RWPE1 (cell line): ENCODE measurements around the gene TADA1.
"Not testable (repeated sequence)": the region's sequence is repeated elsewhere in the genome, so short reads cannot be mapped to it uniquely, and the experiment has no call there.

ENCODE experiments used
- CTCF ChIA-PET: fragments of 350-600 bp; sonication (Branson Sonifier 250); formaldehyde crosslinking; extraction: SDS; loops from one replicate; lab custom pipeline; 2021; lab: Yijun Ruan, JAX
- POLR2A ChIA-PET: fragments of 400-600 bp; formaldehyde crosslinking; extraction: SDS; loops from one replicate; lab custom pipeline; 2020; ENCODE audit warnings: antibody characterized with exemption; ENCODE audit not compliant: low non-redundant PET; lab: Yijun Ruan, JAX
- DNase-seq: peaks from one replicate; pipeline ENCODE4 v3.0.0; 2012; ENCODE audit warnings: low spot score
- H3K27ac ChIP-seq: fragments of 450-650 bp; 2 replicates; pipeline ENCODE4 v1.5.1; 2017
- CTCF ChIP-seq: fragments of 450-650 bp; conservative IDR thresholded peaks from 2 replicates; pipeline ENCODE4 v1.5.1; 2017; ENCODE audit warnings: low read depth, mild to moderate bottlenecking

The TADA1 gene

GRCh38 chr1:166836733-166837132 is 39.3 kb downstream of the TADA1 start:
- H3K27ac ChIP-seq: no peak overlapping the region
- no peak for DNase-seq
- POLR2A ChIA-PET: no interaction called here
- CTCF ChIA-PET: no interaction called here
- no peak for TF ChIP-seq CTCF

GRCh38 chr1:166829762-166830161 is 46.3 kb downstream of the TADA1 start:
- H3K27ac ChIP-seq, DNase-seq, CTCF ChIA-PET, POLR2A ChIA-PET: not testable (repeated sequence)

- no peak overlapping the region for H3K27ac ChIP-seq
- CTCF ChIA-PET: no interaction called here
- POLR2A ChIA-PET: no interaction called here
- DNase-seq: no peak
- no peak for TF ChIP-seq CTCF
Measured at GRCh38 chr1:166827426-166827825, 48.6 kb downstream of the TADA1 start.

- TF ChIP-seq CTCF: 0 out of 2 replicates have a peak, but pooled peaks have one; percentile 10
- no peak overlapping the region for H3K27ac ChIP-seq
- ChIA-PET POLR2A (no interaction called here), CTCF (interaction anchor here (0.7 kb wide), 1 partner anchor 30 kb away, joined by 3 read pairs; no protein-coding TSS in a partner anchor)
- no peak for DNase-seq
Measured at GRCh38 chr1:166822385-166822784, 53.7 kb downstream of the TADA1 start.

- no peak overlapping the region for H3K27ac ChIP-seq
- ChIA-PET POLR2A (no interaction called here), CTCF (no interaction called here)
- TF ChIP-seq CTCF: no peak
- no peak for DNase-seq
Measured at GRCh38 chr1:166819974-166820373, 56.1 kb downstream of the TADA1 start.

GRCh38 chr1:166814611-166815010 is 61.5 kb downstream of the TADA1 start:
- ChIA-PET CTCF (interaction anchor here (1.0 kb wide), 1 partner anchor 287 kb away, joined by 6 read pairs; no protein-coding TSS in a partner anchor), POLR2A (no interaction called here)
- DNase-seq: no peak

More at GRCh38 chr1:166814611-166815010, 61.5 kb downstream of the TADA1 start:
- H3K27ac ChIP-seq: no peak overlapping the region
- no peak for TF ChIP-seq CTCF
